Iris pigment epithelial cell (primary cell): ENCODE measurements around the gene OVOL2.

Experiments
- DNase-seq: peaks from one replicate; pipeline ENCODE4 v3.0.0-alpha.2; 2011; ENCODE audit warnings: low read depth

OVOL2 gene

GRCh38 chr20:17985388-17986018, 72.2 kb downstream of the OVOL2 start:
- no peak for DNase-seq

- DNase-seq, result no peak
These were observed 81.4 kb downstream of the OVOL2 start for GRCh38 chr20:17976305-17976704.
